Gastrocnemius medialis (tissue), 4 donors: ENCODE results near the gene SLAMF9.

ENCODE experiments used
- CTCF ChIP-seq, 5 experiments: fragments of 450-650 bp in 3 of 5; fragments of 200-600 bp in 2 of 5; sonication (generic) in 2 of 5; IDR thresholded peaks in 4 of 5; conservative IDR thresholded peaks in 1 of 5; 1 replicate in 4 of 5; 2 replicates in 1 of 5; pipeline ENCODE4 v1.5.1; 2016 to 2019; ENCODE audit warnings: antibody characterized with exemption in 5 of 5, mild to moderate bottlenecking in 3 of 5, moderate library complexity in 3 of 5
- POLR2A ChIP-seq, 2 donors: fragments of 450-650 bp; IDR thresholded peaks; one replicate each; pipeline ENCODE4 v1.6.1; 2017; ENCODE audit warnings: antibody characterized with exemption in 2 of 2, mild to moderate bottlenecking in 2 of 2, moderate library complexity in 2 of 2

DNA sequence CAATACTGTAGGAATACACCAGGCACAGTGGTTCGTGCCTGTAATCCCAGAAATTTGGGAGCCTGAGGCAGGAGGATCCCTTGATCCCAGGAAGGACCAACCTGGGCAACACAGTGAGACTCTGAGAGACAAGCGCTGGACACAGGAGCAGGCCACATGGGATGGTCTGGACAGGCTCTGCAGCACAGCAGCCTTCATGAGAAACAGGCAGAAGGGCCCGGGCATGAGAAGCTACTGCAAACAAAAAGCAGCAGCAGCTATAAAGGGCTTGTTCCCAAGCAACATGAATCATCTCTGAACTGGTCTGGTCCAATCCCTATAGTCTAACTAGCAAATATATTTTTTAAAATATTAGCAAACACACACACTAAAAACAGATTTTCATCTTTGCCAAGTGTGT lies 35.5 kb upstream of the SLAMF9 start:
- TF ChIP-seq CTCF (IDR thresholded peaks at IDR 0.05 in 4 of 5, conservative IDR thresholded peaks at IDR 0.05 in 1 of 5) (no peak), POLR2A (IDR thresholded peaks at IDR 0.05) (no peak)
